Measurements from ENCODE around the gene DGKB. TPM values are rescaled to one million over a fixed set of nuclear protein-coding genes. Genes with fewer than 3 reads are reported as not detected.

Gene DGKB
- total RNA-seq, 1 donor from 2014 or later, result 5.5 TPM

DNA sequence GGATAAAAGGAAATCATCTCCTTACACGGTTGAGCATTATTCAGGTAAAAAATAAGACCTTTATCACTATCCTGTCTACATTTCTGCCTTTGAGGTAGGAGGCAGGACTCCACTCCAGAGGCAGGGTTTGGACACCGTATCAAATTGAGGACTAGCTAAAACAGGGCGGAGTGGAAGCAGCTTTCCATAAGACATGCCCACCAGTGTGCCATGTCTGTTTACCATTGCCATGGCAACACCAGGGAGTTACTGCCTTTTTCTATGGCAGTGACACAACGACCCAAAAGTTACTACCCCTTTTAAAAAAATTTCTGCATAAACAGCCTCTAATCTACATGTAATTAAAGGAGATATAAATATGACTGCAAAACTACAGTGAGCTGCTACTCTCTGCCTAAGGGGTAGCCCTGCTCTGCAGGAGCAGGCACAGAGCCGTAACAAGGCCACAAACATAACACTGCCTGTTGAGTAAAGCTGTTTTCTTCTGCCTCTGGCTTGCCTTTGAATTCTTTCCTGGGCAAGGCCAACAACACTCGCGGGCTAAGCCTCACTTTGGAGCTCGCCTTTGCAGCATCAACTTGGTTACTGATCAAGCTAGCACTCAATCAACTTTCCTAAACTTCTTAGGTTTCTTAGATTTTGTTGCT lies 26.5 kb downstream of the DGKB start:
- no peak for DNase-seq (ENCODE audit: low spot score)
- Histone ChIP-seq H3K4me3 (no peak overlapping the region), H3F3A (ENCODE audit: low read depth) (no peaks in the 10 kb centered on the region), H4K20me1 (ENCODE audit: low read depth) (no peaks in the 10 kb centered on the region), H3K9me3 (ENCODE audit: low read depth) (no peaks in the 10 kb centered on the region), H3K4me1 (no peaks in the 10 kb centered on the region), H3K9ac (no peak overlapping the region), H3K36me3 (no peaks in the 10 kb centered on the region), H3K27ac (no peak overlapping the region), H3K79me2 (ENCODE audit: low read depth) (no peaks in the 10 kb centered on the region), H2AFZ (replicated peaks) (no peak overlapping the region), H3K4me2 (no peak overlapping the region), H3K27me3 (no peaks in the 10 kb centered on the region)
- Mint-ChIP-seq H3K9me3 (no peaks in the 10 kb centered on the region), H3K27me3 (ENCODE audit: insufficient read depth, low read depth) (no peaks in the 10 kb centered on the region), H3K4me3 (no peak overlapping the region), H3K4me1 (peaks cover 9% of the 10 kb centered on the region), H3K27ac (no peak overlapping the region), H3K36me3 (no peaks in the 10 kb centered on the region)
- TF ChIP-seq, protein P1, sequence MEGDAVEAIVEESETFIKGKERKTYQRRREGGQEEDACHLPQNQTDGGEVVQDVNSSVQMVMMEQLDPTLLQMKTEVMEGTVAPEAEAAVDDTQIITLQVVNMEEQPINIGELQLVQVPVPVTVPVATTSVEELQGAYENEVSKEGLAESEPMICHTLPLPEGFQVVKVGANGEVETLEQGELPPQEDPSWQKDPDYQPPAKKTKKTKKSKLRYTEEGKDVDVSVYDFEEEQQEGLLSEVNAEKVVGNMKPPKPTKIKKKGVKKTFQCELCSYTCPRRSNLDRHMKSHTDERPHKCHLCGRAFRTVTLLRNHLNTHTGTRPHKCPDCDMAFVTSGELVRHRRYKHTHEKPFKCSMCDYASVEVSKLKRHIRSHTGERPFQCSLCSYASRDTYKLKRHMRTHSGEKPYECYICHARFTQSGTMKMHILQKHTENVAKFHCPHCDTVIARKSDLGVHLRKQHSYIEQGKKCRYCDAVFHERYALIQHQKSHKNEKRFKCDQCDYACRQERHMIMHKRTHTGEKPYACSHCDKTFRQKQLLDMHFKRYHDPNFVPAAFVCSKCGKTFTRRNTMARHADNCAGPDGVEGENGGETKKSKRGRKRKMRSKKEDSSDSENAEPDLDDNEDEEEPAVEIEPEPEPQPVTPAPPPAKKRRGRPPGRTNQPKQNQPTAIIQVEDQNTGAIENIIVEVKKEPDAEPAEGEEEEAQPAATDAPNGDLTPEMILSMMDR (IDR thresholded peaks at IDR 0.05), result no peak
- TF ChIP-seq EZH2phosphoT487 (IDR thresholded peaks at IDR 0.05), result no peak
- no peak for TF ChIP-seq EZH2 (IDR thresholded peaks at IDR 0.05)

DNA sequence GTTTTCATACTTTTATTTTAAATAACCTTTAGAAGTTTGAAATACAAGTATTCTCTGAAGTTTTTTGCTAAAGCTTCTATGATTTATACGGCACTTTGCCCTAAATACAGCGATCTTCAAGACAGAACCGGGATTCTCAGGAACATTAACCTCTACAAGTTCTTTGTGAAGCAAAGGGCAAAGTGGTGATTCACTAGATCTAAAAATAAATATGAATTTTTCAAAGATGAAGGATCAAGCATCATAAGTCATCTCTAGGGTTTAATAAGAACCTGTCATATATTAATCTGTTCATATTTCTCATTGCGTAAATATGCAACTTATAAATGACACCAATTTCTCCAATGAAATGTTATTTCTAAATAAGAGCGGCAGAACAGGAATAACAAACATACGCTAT lies 30.7 kb downstream of the DGKB start:
- Histone ChIP-seq H3K36me3 (peaks cover under 1% of the 10 kb centered on the region), H3K9me3 (ENCODE audit: low read depth) (no peaks in the 10 kb centered on the region), H3K4me2 (no peak overlapping the region), H3F3A (ENCODE audit: low read depth) (no peaks in the 10 kb centered on the region), H4K20me1 (ENCODE audit: low read depth) (no peaks in the 10 kb centered on the region), H3K4me1 (no peaks in the 10 kb centered on the region), H2AFZ (replicated peaks) (no peak overlapping the region), H3K27me3 (no peaks in the 10 kb centered on the region), H3K9ac (no peak overlapping the region), H3K27ac (no peak overlapping the region), H3K4me3 (no peak overlapping the region), H3K79me2 (ENCODE audit: low read depth) (no peaks in the 10 kb centered on the region)
- H3K36me3 Mint-ChIP-seq, result no peaks in the 10 kb centered on the region
- TF ChIP-seq, protein P1 (IDR thresholded peaks at IDR 0.05), result no peak
- TF ChIP-seq EZH2phosphoT487 (IDR thresholded peaks at IDR 0.05) (no peak), EZH2 (IDR thresholded peaks at IDR 0.05) (no peak)
- H3K27me3 Mint-ChIP-seq (ENCODE audit: insufficient read depth, low read depth), result no peaks in the 10 kb centered on the region
- H3K9me3 Mint-ChIP-seq, result peaks cover 1% of the 10 kb centered on the region
- H3K4me1 Mint-ChIP-seq, result peaks cover 9% of the 10 kb centered on the region
- DNase-seq (ENCODE audit: low spot score), result no peak
- H3K27ac Mint-ChIP-seq, result no peak overlapping the region
- H3K4me3 Mint-ChIP-seq, result no peak overlapping the region

DNA sequence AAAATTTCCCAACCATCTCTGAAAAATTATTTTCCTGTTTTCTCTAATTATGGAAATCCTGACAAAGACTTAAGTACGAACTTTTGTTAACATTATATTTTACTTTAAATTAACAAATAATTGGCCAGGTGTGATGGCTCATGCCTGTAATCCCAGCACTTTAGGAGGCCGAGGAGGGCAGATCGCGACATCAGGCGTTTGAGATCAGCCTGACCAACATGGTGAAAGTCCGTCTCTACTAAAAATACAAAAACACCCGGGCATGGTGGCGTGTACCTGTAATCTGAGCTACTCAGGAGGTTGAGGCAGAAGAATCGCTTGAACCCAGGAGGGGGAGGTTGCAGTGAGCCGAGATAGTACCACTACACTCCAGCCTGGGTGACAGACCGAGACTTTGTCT lies 32.2 kb downstream of the DGKB start:
- no peaks in the 10 kb centered on the region for H3F3A ChIP-seq (ENCODE audit: low read depth)
- no peak overlapping the region for H2AFZ ChIP-seq (replicated peaks)
- H3K79me2 ChIP-seq (ENCODE audit: low read depth), result no peaks in the 10 kb centered on the region
- H3K27me3 Mint-ChIP-seq (ENCODE audit: insufficient read depth, low read depth), result no peaks in the 10 kb centered on the region
- H3K36me3 Mint-ChIP-seq, result no peaks in the 10 kb centered on the region
- H3K36me3 ChIP-seq, result peaks cover 7% of the 10 kb centered on the region
- H3K9ac ChIP-seq, result no peak overlapping the region
- no peak for TF ChIP-seq EZH2phosphoT487 (IDR thresholded peaks at IDR 0.05)
- no peak overlapping the region for H3K27ac Mint-ChIP-seq
- H3K27me3 ChIP-seq, result no peaks in the 10 kb centered on the region
- DNase-seq (ENCODE audit: low spot score), result no peak
- H3K4me1 Mint-ChIP-seq, result peaks cover under 1% of the 10 kb centered on the region
- peaks cover 4% of the 10 kb centered on the region for H3K9me3 Mint-ChIP-seq
- no peak overlapping the region for H3K4me3 Mint-ChIP-seq
- no peaks in the 10 kb centered on the region for H3K4me1 ChIP-seq
- no peaks in the 10 kb centered on the region for H3K9me3 ChIP-seq (ENCODE audit: low read depth)
- H4K20me1 ChIP-seq (ENCODE audit: low read depth), result no peaks in the 10 kb centered on the region
- no peak overlapping the region for H3K4me2 ChIP-seq
- no peak overlapping the region for H3K4me3 ChIP-seq
- H3K27ac ChIP-seq, result no peak overlapping the region

DNA sequence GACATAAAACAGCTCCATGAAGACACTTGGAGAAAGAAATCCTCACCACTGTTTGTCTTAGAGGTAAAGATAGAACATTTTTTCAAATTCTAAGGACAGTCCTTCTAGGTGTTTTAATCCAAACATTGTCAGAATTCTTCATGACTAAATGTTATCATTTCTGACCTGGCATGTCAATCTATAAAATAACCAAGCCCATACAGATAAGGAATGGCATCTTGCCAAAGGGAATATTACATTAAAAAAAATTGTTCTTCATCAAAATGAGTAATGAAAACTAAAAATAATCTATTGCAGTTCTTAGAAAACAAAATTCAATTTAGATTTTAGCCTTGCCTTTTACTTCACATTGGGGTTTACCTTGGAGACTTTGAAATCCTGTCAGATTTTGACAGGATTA lies 33.6 kb downstream of the DGKB start:
- no peaks in the 10 kb centered on the region for H3K4me1 Mint-ChIP-seq
- H3K27ac Mint-ChIP-seq, result no peak overlapping the region
- Histone ChIP-seq H3K4me2 (no peak overlapping the region), H3K4me3 (no peak overlapping the region), H3K36me3 (peaks cover 7% of the 10 kb centered on the region), H4K20me1 (ENCODE audit: low read depth) (no peaks in the 10 kb centered on the region), H3K79me2 (ENCODE audit: low read depth) (no peaks in the 10 kb centered on the region), H3K4me1 (no peaks in the 10 kb centered on the region), H3K9me3 (ENCODE audit: low read depth) (no peaks in the 10 kb centered on the region), H3K27ac (no peak overlapping the region), H3K9ac (no peak overlapping the region), H3F3A (ENCODE audit: low read depth) (no peaks in the 10 kb centered on the region), H3K27me3 (no peaks in the 10 kb centered on the region), H2AFZ (replicated peaks) (no peak overlapping the region)
- TF ChIP-seq, protein P1 (IDR thresholded peaks at IDR 0.05), result no peak
- TF ChIP-seq EZH2phosphoT487 (IDR thresholded peaks at IDR 0.05), result no peak
- no peak for TF ChIP-seq EZH2 (IDR thresholded peaks at IDR 0.05)
- no peak overlapping the region for H3K4me3 Mint-ChIP-seq
- no peaks in the 10 kb centered on the region for H3K36me3 Mint-ChIP-seq
- DNase-seq (ENCODE audit: low spot score), result no peak
- H3K27me3 Mint-ChIP-seq (ENCODE audit: insufficient read depth, low read depth), result no peaks in the 10 kb centered on the region
- peaks cover 4% of the 10 kb centered on the region for H3K9me3 Mint-ChIP-seq
